ENCODE measurements around the gene MAPK4.

The MAPK4 gene

GRCh38 chr18:50626317-50626716 lies 66.4 kb downstream of the MAPK4 start:
- DNase-seq = no peak

GRCh38 chr18:50627594-50628532 lies 68.0 kb downstream of the MAPK4 start:
- no peak for DNase-seq

- DNase-seq = no peak
These were observed 68.6 kb downstream of the MAPK4 start for GRCh38 chr18:50628533-50628905.

GRCh38 chr18:50629148-50629631 lies 69.3 kb downstream of the MAPK4 start:
- DNase-seq = no peak

GRCh38 chr18:50630895-50631294 lies 71.0 kb downstream of the MAPK4 start:
- DNase-seq = no peak

- no peak for DNase-seq
These were observed 73.1 kb downstream of the MAPK4 start for GRCh38 chr18:50632895-50633515.

- no peak for DNase-seq
These were observed 74.1 kb downstream of the MAPK4 start for GRCh38 chr18:50633992-50634391.

- DNase-seq = no peak
These were observed 76.6 kb downstream of the MAPK4 start for GRCh38 chr18:50636366-50637057.

- DNase-seq = no peak
These were observed 78.4 kb downstream of the MAPK4 start for GRCh38 chr18:50638016-50638883.

GRCh38 chr18:50638884-50639420 lies 79.1 kb downstream of the MAPK4 start:
- DNase-seq = no peak

GRCh38 chr18:50639711-50640110 lies 79.8 kb downstream of the MAPK4 start:
- no peak for DNase-seq

- no peak for DNase-seq
These were observed 82.6 kb downstream of the MAPK4 start for GRCh38 chr18:50642439-50642838.

GRCh38 chr18:50644146-50644545 lies 84.3 kb downstream of the MAPK4 start:
- DNase-seq = no peak

GRCh38 chr18:50644807-50645206 lies 84.9 kb downstream of the MAPK4 start:
- no peak for DNase-seq

- DNase-seq = no peak
These were observed 87.3 kb downstream of the MAPK4 start for GRCh38 chr18:50647237-50647636.

GRCh38 chr18:50647792-50648191 lies 87.9 kb downstream of the MAPK4 start:
- no peak for DNase-seq

GRCh38 chr18:50649821-50650220 lies 89.9 kb downstream of the MAPK4 start:
- no peak for DNase-seq

- DNase-seq = no peak
These were observed 91.4 kb downstream of the MAPK4 start for GRCh38 chr18:50651334-50651733.

GRCh38 chr18:50653402-50654093 lies 93.7 kb downstream of the MAPK4 start:
- no peak for DNase-seq

GRCh38 chr18:50654211-50654610 lies 94.3 kb downstream of the MAPK4 start:
- no peak for DNase-seq
